ENCODE results near the gene SMARCA4. TPM values are rescaled to one million over a fixed set of nuclear protein-coding genes. Genes with fewer than 3 reads are reported as not detected.

The SMARCA4 gene
- total RNA-seq, 1 experiment from 2014 or later = 261 TPM

DNA sequence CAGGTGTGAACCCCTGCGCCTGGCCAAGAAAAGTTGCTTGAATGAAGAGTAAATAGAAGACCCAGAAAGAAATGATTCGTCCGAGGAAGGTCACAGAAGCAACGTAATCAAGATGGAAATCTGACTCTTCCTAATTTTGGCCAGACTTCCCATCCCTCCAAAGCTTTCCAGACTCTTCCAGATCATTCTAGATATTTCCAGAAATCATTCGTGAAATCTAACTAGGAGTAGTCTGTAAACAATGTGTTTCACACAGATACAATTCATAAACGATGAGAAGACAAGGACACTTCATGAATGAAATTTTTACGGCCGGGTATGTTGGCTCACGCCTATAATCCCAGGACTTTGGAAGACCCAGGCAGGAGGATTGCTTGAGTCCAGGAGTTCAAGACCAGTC lies 119.2 kb downstream of the SMARCA4 start:
- H3K4ac ChIP-seq (ENCODE audit: low read depth, low read length) = no peak overlapping the region
- H4K20me1 ChIP-seq (ENCODE audit: control insufficient read depth, insufficient read depth, insufficient read length) = no peaks in the 10 kb centered on the region
- H3K4me2 ChIP-seq (ENCODE audit: insufficient read depth, insufficient read length, low read length) = no peak overlapping the region
- WGBS (ENCODE audit: extremely low coverage, insufficient read length, low lambda C conversion rate) = no CpG with 5 or more reads among the region's 9 CpGs
- no peaks in the 10 kb centered on the region for H3K9me3 ChIP-seq (ENCODE audit: control insufficient read depth, low read depth, low read length)
- no peak overlapping the region for H3K27ac ChIP-seq (ENCODE audit: insufficient read length, low read depth, low read length)
- no peak overlapping the region for H3K14ac ChIP-seq (ENCODE audit: insufficient read depth, low read length)
- peak overlapping the region in 1 of 3 experiments; percentile 14; a peak in 1 of 7 replicates for H3K27ac Mint-ChIP-seq
- no peak overlapping the region for H2BK15ac ChIP-seq (ENCODE audit: low read depth, low read length)
- no peaks in the 10 kb centered on the region; the same call in 1 of the 2 replicates for H3K4me1 ChIP-seq (ENCODE audit: insufficient read depth, low read length)
- no peak overlapping the region for H2BK120ac ChIP-seq (ENCODE audit: low read depth, low read length, poor library complexity, severe bottlenecking)
- no peaks in the 10 kb centered on the region for H3K9me3 Mint-ChIP-seq
- H3K23ac ChIP-seq (ENCODE audit: insufficient read length, low read depth, low read length) = no peak overlapping the region
- no peak overlapping the region for H4K8ac ChIP-seq (replicated peaks; ENCODE audit: insufficient read length, low read depth, low read length)
- H3K27me3 Mint-ChIP-seq (ENCODE audit: low read depth) = no peaks in the 10 kb centered on the region; the same call in 1 of the 2 replicates
- H3K18ac ChIP-seq (ENCODE audit: insufficient read length, low read depth, low read length) = no peak overlapping the region
- no peak overlapping the region for H2AK5ac ChIP-seq (ENCODE audit: insufficient read length, low read length)
- H3K9ac ChIP-seq (ENCODE audit: extremely low read depth, insufficient read length, low read length) = no peak overlapping the region
- no peak overlapping the region for H2BK20ac ChIP-seq (ENCODE audit: low read depth, low read length, poor library complexity, severe bottlenecking)
- no peaks in the 10 kb centered on the region for H3K23me2 ChIP-seq (ENCODE audit: insufficient read length, low read depth, low read length, poor library complexity, severe bottlenecking)
- H3K27me3 ChIP-seq (ENCODE audit: insufficient read depth, low read length) = no peaks in the 10 kb centered on the region
- no peaks in the 10 kb centered on the region for H3K79me1 ChIP-seq (ENCODE audit: insufficient read depth, low read depth, low read length, poor library complexity, severe bottlenecking)
- H4K5ac ChIP-seq (ENCODE audit: insufficient read length, low read depth, low read length) = no peak overlapping the region
- DNase-seq = no peak
- H2BK5ac ChIP-seq (ENCODE audit: insufficient read length, low read length) = no peak overlapping the region
- H3K4me1 Mint-ChIP-seq = peaks cover 0 to 3% of the 10 kb centered on the region in 2 experiments; a peak in 1 of 4 replicates
- H3K36me3 Mint-ChIP-seq (ENCODE audit: insufficient read depth in 1 of 3, low read depth in 3 of 3) = peaks cover 0 to 2% (median 0%) of the 10 kb centered on the region in 3 experiments; a peak in 2 of 7 replicates
- no peak overlapping the region for H2BK12ac ChIP-seq (ENCODE audit: insufficient read length, low read depth, low read length)
- TF ChIP-seq, protein P1, sequence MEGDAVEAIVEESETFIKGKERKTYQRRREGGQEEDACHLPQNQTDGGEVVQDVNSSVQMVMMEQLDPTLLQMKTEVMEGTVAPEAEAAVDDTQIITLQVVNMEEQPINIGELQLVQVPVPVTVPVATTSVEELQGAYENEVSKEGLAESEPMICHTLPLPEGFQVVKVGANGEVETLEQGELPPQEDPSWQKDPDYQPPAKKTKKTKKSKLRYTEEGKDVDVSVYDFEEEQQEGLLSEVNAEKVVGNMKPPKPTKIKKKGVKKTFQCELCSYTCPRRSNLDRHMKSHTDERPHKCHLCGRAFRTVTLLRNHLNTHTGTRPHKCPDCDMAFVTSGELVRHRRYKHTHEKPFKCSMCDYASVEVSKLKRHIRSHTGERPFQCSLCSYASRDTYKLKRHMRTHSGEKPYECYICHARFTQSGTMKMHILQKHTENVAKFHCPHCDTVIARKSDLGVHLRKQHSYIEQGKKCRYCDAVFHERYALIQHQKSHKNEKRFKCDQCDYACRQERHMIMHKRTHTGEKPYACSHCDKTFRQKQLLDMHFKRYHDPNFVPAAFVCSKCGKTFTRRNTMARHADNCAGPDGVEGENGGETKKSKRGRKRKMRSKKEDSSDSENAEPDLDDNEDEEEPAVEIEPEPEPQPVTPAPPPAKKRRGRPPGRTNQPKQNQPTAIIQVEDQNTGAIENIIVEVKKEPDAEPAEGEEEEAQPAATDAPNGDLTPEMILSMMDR (conservative IDR thresholded peaks at IDR 0.05) = no peak
- H3K4me3 Mint-ChIP-seq = no peak overlapping the region
- no peak overlapping the region for H3K56ac ChIP-seq (ENCODE audit: insufficient read length, low read depth, low read length)
- H2AFZ ChIP-seq (ENCODE audit: low read length) = no peak overlapping the region
- no peak overlapping the region for H4K91ac ChIP-seq (ENCODE audit: insufficient read length, low read depth, low read length)
- H3T11ph ChIP-seq (ENCODE audit: low read length) = no peak overlapping the region
- no peaks in the 10 kb centered on the region for H3K79me2 ChIP-seq (ENCODE audit: insufficient read depth, low read length)
